ENCODE results near the gene KLF6. TPM values are rescaled to one million over a fixed set of nuclear protein-coding genes. Genes with fewer than 3 reads are reported as not detected.

KLF6 gene
- polyA plus RNA-seq, 1 experiment = 79.0 TPM

- POLR2A ChIA-PET = no interaction called here
- TF ChIP-seq, protein P1, sequence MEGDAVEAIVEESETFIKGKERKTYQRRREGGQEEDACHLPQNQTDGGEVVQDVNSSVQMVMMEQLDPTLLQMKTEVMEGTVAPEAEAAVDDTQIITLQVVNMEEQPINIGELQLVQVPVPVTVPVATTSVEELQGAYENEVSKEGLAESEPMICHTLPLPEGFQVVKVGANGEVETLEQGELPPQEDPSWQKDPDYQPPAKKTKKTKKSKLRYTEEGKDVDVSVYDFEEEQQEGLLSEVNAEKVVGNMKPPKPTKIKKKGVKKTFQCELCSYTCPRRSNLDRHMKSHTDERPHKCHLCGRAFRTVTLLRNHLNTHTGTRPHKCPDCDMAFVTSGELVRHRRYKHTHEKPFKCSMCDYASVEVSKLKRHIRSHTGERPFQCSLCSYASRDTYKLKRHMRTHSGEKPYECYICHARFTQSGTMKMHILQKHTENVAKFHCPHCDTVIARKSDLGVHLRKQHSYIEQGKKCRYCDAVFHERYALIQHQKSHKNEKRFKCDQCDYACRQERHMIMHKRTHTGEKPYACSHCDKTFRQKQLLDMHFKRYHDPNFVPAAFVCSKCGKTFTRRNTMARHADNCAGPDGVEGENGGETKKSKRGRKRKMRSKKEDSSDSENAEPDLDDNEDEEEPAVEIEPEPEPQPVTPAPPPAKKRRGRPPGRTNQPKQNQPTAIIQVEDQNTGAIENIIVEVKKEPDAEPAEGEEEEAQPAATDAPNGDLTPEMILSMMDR (IDR thresholded peaks at IDR 0.05; ENCODE audit: insufficient read depth, low read depth, low read length) = no peak
Observed at GRCh38 chr10:3760083-3760482, 24.9 kb downstream of the KLF6 start.

GRCh38 chr10:3759397-3759796 is 25.6 kb downstream of the KLF6 start:
- POLR2A ChIA-PET = no interaction called here
- no peak for DNase-seq (ENCODE audit: low read depth)
- Histone ChIP-seq H3K27me3 (ENCODE audit: control insufficient read depth, insufficient read depth, low read length) (no peaks in the 10 kb centered on the region; the same call in 1 of the 2 replicates), H3K4me3 (ENCODE audit: low read depth, low read length) (no peak overlapping the region), H3K36me3 (ENCODE audit: control insufficient read depth, insufficient read depth, low read length) (no peaks in the 10 kb centered on the region)
- CTCF ChIA-PET = no interaction called here
- TF ChIP-seq, protein P1 (IDR thresholded peaks at IDR 0.05; ENCODE audit: insufficient read depth, low read depth, low read length) = no peak

More at GRCh38 chr10:3760083-3760482, 24.9 kb downstream of the KLF6 start:
- DNase-seq (ENCODE audit: low read depth) = no peak
- Histone ChIP-seq H3K36me3 (ENCODE audit: control insufficient read depth, insufficient read depth, low read length) (no peaks in the 10 kb centered on the region), H3K4me3 (ENCODE audit: low read depth, low read length) (no peak overlapping the region), H3K27me3 (ENCODE audit: control insufficient read depth, insufficient read depth, low read length) (no peaks in the 10 kb centered on the region; the same call in 1 of the 2 replicates)
- CTCF ChIA-PET = no interaction called here

- Histone ChIP-seq H3K4me3 (ENCODE audit: low read depth, low read length) (no peak overlapping the region), H3K27me3 (ENCODE audit: control insufficient read depth, insufficient read depth, low read length) (no peaks in the 10 kb centered on the region; the same call in 1 of the 2 replicates), H3K36me3 (ENCODE audit: control insufficient read depth, insufficient read depth, low read length) (no peaks in the 10 kb centered on the region)
- ChIA-PET CTCF (no interaction called here), POLR2A (no interaction called here)
- TF ChIP-seq, protein P1 (IDR thresholded peaks at IDR 0.05; ENCODE audit: insufficient read depth, low read depth, low read length) = no peak
- DNase-seq (ENCODE audit: low read depth) = no peak
Observed at GRCh38 chr10:3758491-3758970, 26.5 kb downstream of the KLF6 start.

DNA sequence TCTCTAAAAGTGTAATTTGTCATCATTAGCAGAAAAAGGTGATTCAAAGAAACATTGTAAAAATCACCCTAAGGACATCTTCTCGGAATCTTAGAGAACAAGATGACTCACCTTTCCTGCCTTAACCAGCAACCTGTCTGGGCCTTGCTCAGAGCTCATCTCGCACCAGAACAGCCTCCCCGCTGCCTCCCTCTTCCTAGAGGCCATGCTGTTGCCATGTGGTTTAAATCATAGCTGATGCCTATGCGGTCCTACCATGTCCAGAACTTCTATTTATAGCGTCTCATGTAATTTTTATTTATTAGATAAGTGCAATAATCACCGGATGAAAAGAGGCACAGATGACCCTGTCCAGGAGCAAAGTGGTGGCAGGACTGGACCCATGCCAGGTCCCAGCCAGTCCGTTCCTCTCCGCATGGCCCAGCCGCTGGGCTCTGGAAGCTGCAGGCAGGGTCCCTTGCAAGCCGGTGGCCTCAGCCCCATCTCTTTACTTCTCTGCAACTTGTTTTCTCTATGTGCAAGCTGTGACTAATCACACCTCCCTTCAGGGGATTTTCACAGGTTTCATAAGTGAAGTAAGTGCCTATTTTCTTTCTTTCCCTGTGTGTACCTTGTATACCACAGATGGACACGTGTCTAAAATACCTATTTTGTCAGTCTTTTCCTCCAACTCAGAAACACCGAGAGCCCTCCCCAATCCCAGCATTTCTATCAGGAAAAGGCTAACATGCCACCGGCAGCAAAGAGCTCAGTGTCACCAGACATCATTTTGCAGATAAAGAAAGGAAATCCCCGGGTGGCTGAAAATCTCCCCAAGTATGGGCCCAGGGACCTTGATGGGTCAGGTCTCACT is 27.1 kb downstream of the KLF6 start:
- no peak overlapping the region for H3K4me3 ChIP-seq (ENCODE audit: low read depth, low read length)
- H3K36me3 ChIP-seq (ENCODE audit: control insufficient read depth, insufficient read depth, low read length) = no peaks in the 10 kb centered on the region
- no peak for DNase-seq (ENCODE audit: low read depth)
- TF ChIP-seq, protein P1 (IDR thresholded peaks at IDR 0.05; ENCODE audit: insufficient read depth, low read depth, low read length) = no peak
- CTCF ChIA-PET = no interaction called here
- no peaks in the 10 kb centered on the region; the same call in 1 of the 2 replicates for H3K27me3 ChIP-seq (ENCODE audit: control insufficient read depth, insufficient read depth, low read length)
- POLR2A ChIA-PET = no interaction called here

GRCh38 chr10:3757250-3757637 is 27.8 kb downstream of the KLF6 start:
- Histone ChIP-seq H3K27me3 (ENCODE audit: control insufficient read depth, insufficient read depth, low read length) (no peaks in the 10 kb centered on the region; the same call in 1 of the 2 replicates), H3K4me3 (ENCODE audit: low read depth, low read length) (no peak overlapping the region), H3K36me3 (ENCODE audit: control insufficient read depth, insufficient read depth, low read length) (no peaks in the 10 kb centered on the region)
- DNase-seq (ENCODE audit: low read depth) = no peak
- POLR2A ChIA-PET = no interaction called here
- CTCF ChIA-PET = no interaction called here
- TF ChIP-seq, protein P1 (IDR thresholded peaks at IDR 0.05; ENCODE audit: insufficient read depth, low read depth, low read length) = no peak
